Lung (tissue), 12 donors: ENCODE results near the gene OGFOD1. TPM values are rescaled to one million over a fixed set of nuclear protein-coding genes. Genes with fewer than 3 reads are reported as not detected.

ENCODE experiments used
- ATAC-seq: fragments of 200-7000 bp; cut with Tn5 transposase; one replicate; pipeline ENCODE4 v1.9.1; 2020; ENCODE audit warnings: moderate number of reproducible peaks; ENCODE audit not compliant: insufficient read depth, low FRiP score
- DNase-seq, 3 donors: peaks; one replicate each; pipeline ENCODE4 v3.0.0-alpha.2; 2013 to 2017
- H3K27ac ChIP-seq, 2 donors: one replicate each; pipeline ENCODE4 v1.5.1; 2013; ENCODE audit warnings: mild to moderate bottlenecking in 2 of 2, moderate library complexity in 2 of 2, control low read depth in 1 of 2, inconsistent platforms in 1 of 2, low read depth in 1 of 2, low read length in 1 of 2
- H3K27me3 ChIP-seq, 3 donors: one replicate each; pipeline ENCODE4 v1.5.1; 2013; ENCODE audit warnings: low read length in 2 of 3; ENCODE audit not compliant: control insufficient read depth in 3 of 3, insufficient read depth in 3 of 3
- H3K36me3 ChIP-seq, 4 donors: one replicate each; pipeline ENCODE4 v1.5.1; 2013; ENCODE audit warnings: low read length in 4 of 4, mild to moderate bottlenecking in 1 of 4, moderate library complexity in 1 of 4; ENCODE audit not compliant: control insufficient read depth in 4 of 4, insufficient read depth in 4 of 4
- H3K4me1 ChIP-seq, 5 donors: one replicate each; pipeline ENCODE4 v1.5.1; 2013; ENCODE audit warnings: low read length in 5 of 5, mild to moderate bottlenecking in 2 of 5, moderate library complexity in 1 of 5; ENCODE audit not compliant: control insufficient read depth in 5 of 5, insufficient read depth in 5 of 5
- H3K4me3 ChIP-seq: one replicate; pipeline ENCODE4 v1.5.1; 2013; ENCODE audit warnings: mild to moderate bottlenecking, control low read depth, moderate library complexity
- H3K9ac ChIP-seq, 2 donors: one replicate each; pipeline ENCODE4 v1.5.1; 2013; ENCODE audit warnings: low read length in 2 of 2, control low read depth in 1 of 2; ENCODE audit not compliant: insufficient read depth in 1 of 2
- H3K9me3 ChIP-seq, 4 donors: one replicate each; pipeline ENCODE4 v1.5.1; 2013; ENCODE audit warnings: low read length in 3 of 4, mild to moderate bottlenecking in 1 of 4, moderate library complexity in 1 of 4; ENCODE audit not compliant: control insufficient read depth in 4 of 4, insufficient read depth in 3 of 4
- WGBS, 2 donors: extraction: QIAGEN DNeasy Blood & Tissue Kit; methylation state at CpG; one replicate each; pipeline ENCODE4 v1.1.7; 2013; 5-methylcytosine and 5-hydroxymethylcytosine counted together
- polyA plus RNA-seq, 2 donors: library from polyadenylated mRNA; stranded (reverse); fragments of 200-250 nt; gene quantifications; one replicate each; pipeline ENCODE4 v1.2.1, GENCODE V29; 2013
- total RNA-seq, 2 donors: library from RNA; depleted of rRNA in 1 of 2; stranded (reverse); fragments of >200 nt in 1 of 2; gene quantifications; one replicate each; pipeline ENCODE4 v1.2.1, GENCODE V29; 2014 to 2021
- TF ChIP-seq, protein P1 (sequence below): IDR thresholded peaks from 2 replicates; pipeline ENCODE4 v1.5.1; 2012; ENCODE audit warnings: mild to moderate bottlenecking; ENCODE audit errors: control extremely low read depth, extremely low read depth
- donor health status: control.
- donor health status: control.
- donor health status: Bipolar disorder and iron deficiency.
- donor health status: healthy.
- donor health status: DM: yes; HTN: yes; CAD: no.

The OGFOD1 gene
- total and polyA plus RNA-seq, 4 donors: 9.1 to 36.1 (median 29.5) TPM

GRCh38 chr16:56421976-56422669 lies 29.2 kb upstream of the OGFOD1 start:
- Histone ChIP-seq H3K4me3 (no peak overlapping the region), H3K27me3 (peaks cover 0 to 6% (median 0%) of the 10 kb centered on the region in 3 donors), H3K36me3 (no peaks in the 10 kb centered on the region), H3K27ac (no peak overlapping the region), H3K9me3 (no peaks in the 10 kb centered on the region), H3K4me1 (peaks cover 4 to 25% (median 7%) of the 10 kb centered on the region in 5 donors), H3K9ac (no peak overlapping the region)
- TF ChIP-seq, protein P1, sequence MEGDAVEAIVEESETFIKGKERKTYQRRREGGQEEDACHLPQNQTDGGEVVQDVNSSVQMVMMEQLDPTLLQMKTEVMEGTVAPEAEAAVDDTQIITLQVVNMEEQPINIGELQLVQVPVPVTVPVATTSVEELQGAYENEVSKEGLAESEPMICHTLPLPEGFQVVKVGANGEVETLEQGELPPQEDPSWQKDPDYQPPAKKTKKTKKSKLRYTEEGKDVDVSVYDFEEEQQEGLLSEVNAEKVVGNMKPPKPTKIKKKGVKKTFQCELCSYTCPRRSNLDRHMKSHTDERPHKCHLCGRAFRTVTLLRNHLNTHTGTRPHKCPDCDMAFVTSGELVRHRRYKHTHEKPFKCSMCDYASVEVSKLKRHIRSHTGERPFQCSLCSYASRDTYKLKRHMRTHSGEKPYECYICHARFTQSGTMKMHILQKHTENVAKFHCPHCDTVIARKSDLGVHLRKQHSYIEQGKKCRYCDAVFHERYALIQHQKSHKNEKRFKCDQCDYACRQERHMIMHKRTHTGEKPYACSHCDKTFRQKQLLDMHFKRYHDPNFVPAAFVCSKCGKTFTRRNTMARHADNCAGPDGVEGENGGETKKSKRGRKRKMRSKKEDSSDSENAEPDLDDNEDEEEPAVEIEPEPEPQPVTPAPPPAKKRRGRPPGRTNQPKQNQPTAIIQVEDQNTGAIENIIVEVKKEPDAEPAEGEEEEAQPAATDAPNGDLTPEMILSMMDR: no peak
- ATAC-seq: no peak
- no peak for DNase-seq
- 88 to 89% methylated on average over 5 of the region's 5 CpGs for WGBS, 2 donors

DNA sequence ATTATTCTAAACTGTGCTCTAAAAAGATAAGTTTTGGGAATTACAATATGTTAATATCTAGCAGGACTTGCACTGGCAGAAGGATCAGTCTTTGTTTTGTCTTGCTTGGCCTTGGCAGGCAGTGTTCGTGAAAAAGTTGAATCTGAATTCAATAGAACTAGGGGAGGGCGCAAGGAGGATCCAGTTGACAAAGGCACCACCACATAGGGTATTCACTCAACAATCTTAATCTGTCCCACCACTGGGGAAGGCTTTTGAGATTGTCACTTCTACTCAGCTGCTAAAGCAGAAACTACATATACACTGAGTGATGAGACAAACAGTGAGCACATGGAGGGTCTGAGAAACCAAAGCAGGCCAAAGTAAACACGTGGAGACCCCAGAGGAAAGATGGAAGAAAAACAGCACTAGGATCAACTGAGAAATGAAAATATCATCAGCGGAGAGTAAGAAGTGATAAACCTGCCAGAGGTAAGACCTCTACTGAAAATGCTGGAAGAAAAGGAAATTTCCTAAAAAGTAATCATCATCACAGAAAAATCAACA lies 28.4 kb upstream of the OGFOD1 start:
- no peaks in the 10 kb centered on the region for H3K9me3 ChIP-seq
- no peak overlapping the region for H3K9ac ChIP-seq
- DNase-seq (no peak), ATAC-seq (no peak)
- H3K4me3 ChIP-seq: no peak overlapping the region
- peaks cover 0 to 6% (median 0%) of the 10 kb centered on the region in 3 donors for H3K27me3 ChIP-seq
- H3K27ac ChIP-seq: no peak overlapping the region
- TF ChIP-seq, protein P1: no peak
- H3K36me3 ChIP-seq: no peaks in the 10 kb centered on the region
- peaks cover 4 to 25% (median 6%) of the 10 kb centered on the region in 5 donors for H3K4me1 ChIP-seq
- 79 to 93% methylated on average over 4 of the region's 4 CpGs for WGBS, 2 donors

DNA sequence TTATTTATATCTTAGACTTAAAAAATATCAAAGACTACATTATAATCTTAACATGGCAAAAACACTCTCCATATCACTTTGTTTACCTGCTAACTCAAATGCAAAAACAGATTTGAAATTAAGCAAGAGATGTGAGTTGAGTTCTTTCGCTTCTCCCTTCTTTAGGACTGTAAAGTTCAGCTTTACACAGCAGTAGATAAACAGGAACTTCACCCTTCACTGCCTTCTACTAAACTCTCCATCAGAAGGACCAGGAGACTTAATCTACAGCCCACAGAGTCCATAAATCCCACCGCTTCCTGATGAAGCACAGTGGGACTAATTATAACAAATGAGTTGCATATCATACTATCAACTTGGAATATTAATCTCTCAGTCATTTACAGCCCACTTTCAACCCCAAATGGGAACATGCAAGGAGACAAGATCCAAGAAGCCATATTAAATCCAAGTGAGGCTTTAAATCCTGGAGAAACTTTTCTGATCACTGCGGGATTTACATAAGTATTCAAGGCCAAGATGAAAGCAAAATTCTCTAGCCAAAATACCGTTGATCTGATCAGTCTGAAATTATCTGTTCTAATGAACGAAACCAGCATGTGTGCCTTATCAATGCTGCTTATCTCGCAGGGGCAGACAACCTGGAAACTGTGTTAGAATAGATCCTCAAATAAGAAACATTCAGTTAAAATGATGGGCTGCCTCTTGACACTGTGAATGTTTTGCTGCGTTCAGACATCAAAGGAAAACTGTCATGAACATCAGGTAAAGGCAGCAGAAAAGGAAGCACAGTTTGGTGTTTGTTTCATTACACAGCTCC lies 27.6 kb upstream of the OGFOD1 start:
- whole genome bisulfite sequencing, 2 donors: 18 to 26% methylated on average over 7 of the region's 7 CpGs
- H3K9ac ChIP-seq: peak overlapping the region; percentile 44 to 57
- peak overlapping the region; percentile 94 for H3K4me3 ChIP-seq
- peaks cover 0 to 2% (median 0%) of the 10 kb centered on the region in 4 donors for H3K36me3 ChIP-seq
- DNase-seq (peak in 2 of 3 donors; percentile 16 to 24), ATAC-seq (no peak)
- H3K9me3 ChIP-seq: no peaks in the 10 kb centered on the region
- no peak overlapping the region for H3K27ac ChIP-seq
- TF ChIP-seq, protein P1: no peak
- H3K4me1 ChIP-seq: peaks cover 4 to 25% (median 6%) of the 10 kb centered on the region in 5 donors
- H3K27me3 ChIP-seq: peaks cover 0 to 6% (median 0%) of the 10 kb centered on the region in 3 donors
